WTC11 (cell line): ENCODE results near the gene SNX21.

Source experiments
- CTCF ChIP-seq: fragments of 200-600 bp; IDR thresholded peaks from 2 replicates; pipeline ENCODE4 v1.8.0; 2022; ENCODE audit warnings: antibody characterized with exemption
- E2F4 ChIP-seq: sonication (generic); formaldehyde crosslinking; IDR thresholded peaks from 2 replicates; pipeline ENCODE4 v1.8.1; 2022; ENCODE audit warnings: low read depth, mild to moderate bottlenecking, moderate library complexity, missing genetic modification reagents, borderline replicate concordance
- IRF2 ChIP-seq: sonication (generic); formaldehyde crosslinking; IDR thresholded peaks from 2 replicates; pipeline ENCODE4 v1.8.0; 2022; ENCODE audit warnings: low read depth, missing genetic modification reagents, borderline replicate concordance
- KAT7 ChIP-seq: sonication (generic); formaldehyde crosslinking; IDR thresholded peaks from 2 replicates; pipeline ENCODE4 v1.8.1; 2023; ENCODE audit warnings: missing genetic modification reagents, mild to moderate bottlenecking, borderline replicate concordance
- MLX ChIP-seq: sonication (generic); formaldehyde crosslinking; IDR thresholded peaks from 2 replicates; pipeline ENCODE4 v1.8.1; 2023; ENCODE audit warnings: mild to moderate bottlenecking, missing genetic modification reagents, moderate library complexity
- NFYB ChIP-seq: sonication (generic); formaldehyde crosslinking; conservative IDR thresholded peaks from 2 replicates; pipeline ENCODE4 v1.8.0; 2022; ENCODE audit warnings: low read depth, missing genetic modification reagents
- PREB ChIP-seq: sonication (generic); formaldehyde crosslinking; IDR thresholded peaks from 2 replicates; pipeline ENCODE4 v1.8.1; 2022; ENCODE audit warnings: mild to moderate bottlenecking, missing genetic modification reagents, moderate library complexity, borderline replicate concordance
- USF2 ChIP-seq: sonication (generic); formaldehyde crosslinking; IDR thresholded peaks from 2 replicates; pipeline ENCODE4 v1.8.1; 2023; ENCODE audit warnings: mild to moderate bottlenecking, missing genetic modification reagents, moderate library complexity

GRCh38 chr20:45792317-45793118 is 41.1 kb upstream of the SNX21 start:
- TF ChIP-seq CTCF (no peak), USF2 (CRISPR knock-in tag) (no peak), MLX (CRISPR knock-in tag) (no peak), IRF2 (CRISPR knock-in tag) (no peak), NFYB (CRISPR knock-in tag) (no peak), PREB (CRISPR knock-in tag) (no peak), KAT7 (CRISPR knock-in tag) (no peak), E2F4 (no peak)
